Stimulated activated CD4-positive, alpha-beta T cell treated with anti-CD3 and anti-CD28 coated beads, Interleukin-12 subunit alpha, Interleukin-12 subunit beta, amount 100 ng/mL, for 4 hours (primary cell): ENCODE results near the gene SKAP1.
"Not testable (repeated sequence)": the region's sequence is repeated elsewhere in the genome, so short reads cannot be mapped to it uniquely, and the experiment has no call there.

Experiments
- DNase-seq: peaks from one replicate; pipeline ENCODE4 v3.0.0-alpha.2; 2020

The SKAP1 gene

GRCh38 chr17:48194097-48194550, 235.9 kb downstream of the SKAP1 start:
- no peak for DNase-seq

GRCh38 chr17:48192321-48192731, 237.7 kb downstream of the SKAP1 start:
- no peak for DNase-seq

GRCh38 chr17:48191362-48191761, 238.7 kb downstream of the SKAP1 start:
- DNase-seq, result no peak

- no peak for DNase-seq
These were observed 239.1 kb downstream of the SKAP1 start for GRCh38 chr17:48190871-48191270.

- DNase-seq, result no peak
These were observed 242.0 kb downstream of the SKAP1 start for GRCh38 chr17:48187872-48188608.

- not testable (repeated sequence) for DNase-seq
These were observed 243.7 kb downstream of the SKAP1 start for GRCh38 chr17:48186317-48186716.

- DNase-seq, result no peak
These were observed 245.3 kb downstream of the SKAP1 start for GRCh38 chr17:48184721-48185120.

- DNase-seq, result no peak
These were observed 248.4 kb downstream of the SKAP1 start for GRCh38 chr17:48181653-48182052.

GRCh38 chr17:48180842-48181629, 249.0 kb downstream of the SKAP1 start:
- no peak for DNase-seq

GRCh38 chr17:48179071-48179945, 250.7 kb downstream of the SKAP1 start:
- no peak for DNase-seq

- no peak for DNase-seq
These were observed 251.7 kb downstream of the SKAP1 start for GRCh38 chr17:48178317-48178716.

GRCh38 chr17:48177816-48178215, 252.2 kb downstream of the SKAP1 start:
- DNase-seq, result no peak

GRCh38 chr17:48176471-48176855, 253.6 kb downstream of the SKAP1 start:
- no peak for DNase-seq

GRCh38 chr17:48175692-48176470, 254.1 kb downstream of the SKAP1 start:
- no peak for DNase-seq

GRCh38 chr17:48174833-48175523, 255.0 kb downstream of the SKAP1 start:
- DNase-seq, result no peak

GRCh38 chr17:48173191-48173984, 256.6 kb downstream of the SKAP1 start:
- DNase-seq, result no peak

GRCh38 chr17:48169926-48170325, 260.1 kb downstream of the SKAP1 start:
- no peak for DNase-seq

GRCh38 chr17:48163809-48164208, 266.2 kb downstream of the SKAP1 start:
- no peak for DNase-seq

GRCh38 chr17:48162946-48163506, 267.0 kb downstream of the SKAP1 start:
- no peak for DNase-seq

GRCh38 chr17:48162306-48162934, 267.6 kb downstream of the SKAP1 start:
- no peak for DNase-seq
